ENCODE results near the gene NPIPA1.
"Not testable (repeated sequence)": the region's sequence is repeated elsewhere in the genome, so short reads cannot be mapped to it uniquely, and the experiment has no call there.

Gene NPIPA1

GRCh38 chr16:14930971-14931370 is 6.3 kb upstream of the NPIPA1 start:
- DNase-seq = not testable (repeated sequence)

- not testable (repeated sequence) for DNase-seq
Measured at GRCh38 chr16:14932581-14933375, 4.5 kb upstream of the NPIPA1 start.

GRCh38 chr16:14937994-14938393 is 751 bp downstream of the NPIPA1 start:
- not testable (repeated sequence) for DNase-seq

- not testable (repeated sequence) for DNase-seq
Measured at GRCh38 chr16:14942686-14943085, 5.4 kb downstream of the NPIPA1 start.

- DNase-seq = no peak
Measured at GRCh38 chr16:14955546-14956231, 18.4 kb downstream of the NPIPA1 start.

- no peak for DNase-seq
Measured at GRCh38 chr16:14957576-14958322, 20.5 kb downstream of the NPIPA1 start.

- no peak for DNase-seq
Measured at GRCh38 chr16:14958323-14958600, 21.0 kb downstream of the NPIPA1 start.

GRCh38 chr16:14958970-14959369 is 21.7 kb downstream of the NPIPA1 start:
- no peak for DNase-seq

- no peak for DNase-seq
Measured at GRCh38 chr16:14961405-14962186, 24.4 kb downstream of the NPIPA1 start.

- no peak for DNase-seq
Measured at GRCh38 chr16:14963281-14964173, 26.3 kb downstream of the NPIPA1 start.

GRCh38 chr16:14965328-14965727 is 28.1 kb downstream of the NPIPA1 start:
- no peak for DNase-seq

GRCh38 chr16:14969795-14970194 is 32.6 kb downstream of the NPIPA1 start:
- not testable (repeated sequence) for DNase-seq

GRCh38 chr16:14971621-14972228 is 34.5 kb downstream of the NPIPA1 start:
- not testable (repeated sequence) for DNase-seq

GRCh38 chr16:14973785-14974322 is 36.6 kb downstream of the NPIPA1 start:
- not testable (repeated sequence) for DNase-seq

GRCh38 chr16:14974331-14974655 is 37.0 kb downstream of the NPIPA1 start:
- not testable (repeated sequence) for DNase-seq

- peak; percentile 79 for DNase-seq
Measured at GRCh38 chr16:14974656-14975417, 37.6 kb downstream of the NPIPA1 start, which contains the start of gene PDXDC1. Gene PDXDC1 (plus strand): TSS chr16:14975026. CDS start chr16:14975200, 174 bp downstream.

- not testable (repeated sequence) for DNase-seq
Measured at GRCh38 chr16:14975418-14976194, 38.4 kb downstream of the NPIPA1 start.

- DNase-seq = not testable (repeated sequence)
Measured at GRCh38 chr16:14976971-14977736, 39.9 kb downstream of the NPIPA1 start.

GRCh38 chr16:14978281-14978680 is 41.0 kb downstream of the NPIPA1 start:
- not testable (repeated sequence) for DNase-seq

Data from NCI-H510A (cell line).